Measurements from ENCODE around the gene DTNBP1.
A peak's percentile ranks its signal among the peaks of the same experiment; 100 is the strongest.

- TF ChIP-seq CTCF (IDR thresholded peaks at IDR 0.05) (peak in 2 of 3 experiments; percentile 45 to 75), POLR2A (IDR thresholded peaks at IDR 0.05) (no peak), POLR2AphosphoS5 (IDR thresholded peaks at IDR 0.05; ENCODE audit: insufficient read depth in 1 of 2, low read depth in 1 of 2) (no peak)
These were observed 39.3 kb downstream of the DTNBP1 start for GRCh38 chr6:15623276-15624116.

Data from vagina (tissue), 2 donors.